Epithelial cell of prostate (primary cell): ENCODE measurements around the gene NUB1.

Experiments used
- DNase-seq: peaks from one replicate; pipeline ENCODE4 v3.0.0-alpha.2; 2011; ENCODE audit warnings: low read depth, low spot score
- H3K27ac ChIP-seq: fragments of 450-650 bp; 2 replicates; pipeline ENCODE4 v1.5.1; 2017; ENCODE audit warnings: mild to moderate bottlenecking

Gene NUB1

GRCh38 chr7:151386301-151387160 lies 44.9 kb downstream of the NUB1 start:
- no peak overlapping the region for H3K27ac ChIP-seq
- no peak for DNase-seq

GRCh38 chr7:151387161-151388006 lies 45.8 kb downstream of the NUB1 start:
- H3K27ac ChIP-seq = no peak overlapping the region
- DNase-seq = no peak

- H3K27ac ChIP-seq = no peak overlapping the region
Observed at GRCh38 chr7:151388007-151388297, 46.3 kb downstream of the NUB1 start.

GRCh38 chr7:151388430-151388829 lies 46.8 kb downstream of the NUB1 start:
- no peak for DNase-seq
- no peak overlapping the region for H3K27ac ChIP-seq

More at GRCh38 chr7:151388007-151388297, 46.3 kb downstream of the NUB1 start:
- no peak for DNase-seq

GRCh38 chr7:151389096-151389767 lies 47.6 kb downstream of the NUB1 start:
- DNase-seq = no peak
- no peak overlapping the region for H3K27ac ChIP-seq

- no peak overlapping the region for H3K27ac ChIP-seq
- no peak for DNase-seq
Observed at GRCh38 chr7:151389768-151390597, 48.4 kb downstream of the NUB1 start.

- H3K27ac ChIP-seq = no peak overlapping the region
- no peak for DNase-seq
Observed at GRCh38 chr7:151390598-151391357, 49.2 kb downstream of the NUB1 start.

GRCh38 chr7:151391358-151391730 lies 49.7 kb downstream of the NUB1 start:
- H3K27ac ChIP-seq = no peak overlapping the region
- no peak for DNase-seq

GRCh38 chr7:151392002-151392401 lies 50.4 kb downstream of the NUB1 start:
- no peak overlapping the region for H3K27ac ChIP-seq
- DNase-seq = no peak

GRCh38 chr7:151392426-151392825 lies 50.8 kb downstream of the NUB1 start:
- DNase-seq = no peak
- H3K27ac ChIP-seq = no peak overlapping the region

GRCh38 chr7:151393031-151393977 lies 51.7 kb downstream of the NUB1 start:
- H3K27ac ChIP-seq = no peak overlapping the region
- DNase-seq = no peak

- no peak for DNase-seq
- H3K27ac ChIP-seq = no peak overlapping the region
Observed at GRCh38 chr7:151394076-151395035, 52.7 kb downstream of the NUB1 start.

GRCh38 chr7:151395036-151395367 lies 53.4 kb downstream of the NUB1 start:
- no peak for DNase-seq
- H3K27ac ChIP-seq = no peak overlapping the region

- no peak for DNase-seq
- H3K27ac ChIP-seq = no peak overlapping the region
Observed at GRCh38 chr7:151396328-151396970, 54.8 kb downstream of the NUB1 start.

- DNase-seq = no peak
- H3K27ac ChIP-seq = no peak overlapping the region
Observed at GRCh38 chr7:151397026-151397425, 55.4 kb downstream of the NUB1 start.

GRCh38 chr7:151398446-151399304 lies 57.1 kb downstream of the NUB1 start:
- no peak for DNase-seq
- H3K27ac ChIP-seq = no peak overlapping the region
